Activated gamma-delta T cell (primary cell): Measurements from ENCODE around the gene PRR12.
A peak's percentile ranks its signal among the peaks of the same experiment; 100 is the strongest.

ENCODE experiments used
- DNase-seq: peaks from one replicate; lab custom pipeline; 2025; lab: John Stamatoyannopoulos, UW

The PRR12 gene

GRCh38 chr19:49560358-49560900 lies 30.6 kb upstream of the PRR12 start:
- no peak for DNase-seq

GRCh38 chr19:49564616-49565045 lies 26.4 kb upstream of the PRR12 start:
- no peak for DNase-seq

GRCh38 chr19:49565261-49565660 lies 25.7 kb upstream of the PRR12 start:
- DNase-seq: no peak

- no peak for DNase-seq
These were observed 24.7 kb upstream of the PRR12 start for GRCh38 chr19:49566302-49566701.

GRCh38 chr19:49567861-49568441 lies 23.0 kb upstream of the PRR12 start:
- DNase-seq: no peak

GRCh38 chr19:49570138-49570856 lies 20.7 kb upstream of the PRR12 start:
- DNase-seq: no peak

GRCh38 chr19:49570997-49571676 lies 19.8 kb upstream of the PRR12 start:
- no peak for DNase-seq

- no peak for DNase-seq
These were observed 18.0 kb upstream of the PRR12 start for GRCh38 chr19:49573009-49573408.

- no peak for DNase-seq
These were observed 17.6 kb upstream of the PRR12 start for GRCh38 chr19:49573425-49573824.

- no peak for DNase-seq
These were observed 16.7 kb upstream of the PRR12 start for GRCh38 chr19:49574206-49574755.

GRCh38 chr19:49579193-49579592 lies 11.8 kb upstream of the PRR12 start:
- DNase-seq: no peak

- DNase-seq: no peak
These were observed 11.1 kb upstream of the PRR12 start for GRCh38 chr19:49579947-49580263.

GRCh38 chr19:49580264-49581006 lies 10.5 kb upstream of the PRR12 start, which contains the start of gene NOSIP:
TSS of gene NOSIP (minus strand) at chr19:49580556. CDS start at chr19:49560691, 19,865 bp downstream.
- DNase-seq: peak; percentile 56

- no peak for DNase-seq
These were observed 9.9 kb upstream of the PRR12 start, which contains the start of gene PRRG2 for GRCh38 chr19:49581007-49581508. TSS of gene PRRG2 (plus strand) at chr19:49581316. CDS start at chr19:49583220, 1,904 bp downstream.

- no peak for DNase-seq
These were observed 7.7 kb upstream of the PRR12 start for GRCh38 chr19:49583239-49583638.

GRCh38 chr19:49585023-49585422 lies 6.0 kb upstream of the PRR12 start:
- no peak for DNase-seq

- no peak for DNase-seq
These were observed 3.8 kb upstream of the PRR12 start for GRCh38 chr19:49587227-49587626.

- DNase-seq: no peak
These were observed 2.4 kb upstream of the PRR12 start for GRCh38 chr19:49588365-49589122.

GRCh38 chr19:49589502-49589905 lies 1.5 kb upstream of the PRR12 start:
- no peak for DNase-seq

GRCh38 chr19:49590071-49590970 lies 661 bp upstream of the PRR12 start:
- peak; percentile 81 for DNase-seq
